GM12878 (cell line): ENCODE measurements around the gene LZTFL1. TPM values are rescaled to one million over a fixed set of nuclear protein-coding genes. Genes with fewer than 3 reads are reported as not detected.

Experiments
- BCL11A ChIP-seq: IDR thresholded peaks from 2 replicates; pipeline ENCODE4 v1.6.1; 2011; ENCODE audit warnings: low read depth, low read length
- BHLHE40 ChIP-seq, 2 experiments: fragments of 450-650 bp in 1 of 2; IDR thresholded peaks; 2 replicates each; pipeline ENCODE4 v1.6.1; 2011 to 2017; ENCODE audit warnings: low read depth in 2 of 2, borderline replicate concordance in 1 of 2, improper control_type of control experiment in 1 of 2, low read length in 1 of 2, mild to moderate bottlenecking in 1 of 2
- CBFB ChIP-seq: IDR thresholded peaks from 2 replicates; pipeline ENCODE4 v1.6.1; 2016; ENCODE audit warnings: antibody characterized with exemption, low read depth
- CREM ChIP-seq: IDR thresholded peaks from 2 replicates; pipeline ENCODE4 v1.6.1; 2014; ENCODE audit warnings: antibody characterized with exemption, low read depth
- DPF2 ChIP-seq: fragments of 450-650 bp; IDR thresholded peaks from 2 replicates; pipeline ENCODE4 v1.6.1; 2017; ENCODE audit warnings: mild to moderate bottlenecking
- EGR1 ChIP-seq, 2 experiments: IDR thresholded peaks; 1 replicate in 1 of 2; 2 replicates in 1 of 2; pipeline ENCODE4 v1.6.1; 2011 to 2012; ENCODE audit warnings: low read depth in 2 of 2, low read length in 2 of 2, borderline replicate concordance in 1 of 2, mild to moderate bottlenecking in 1 of 2, moderate library complexity in 1 of 2
- IKZF2 ChIP-seq, 2 experiments: fragments of 450-650 bp; IDR thresholded peaks; 2 replicates each; pipeline ENCODE4 v1.6.1; 2017; ENCODE audit warnings: mild to moderate bottlenecking in 2 of 2, moderate library complexity in 2 of 2
- IRF4 ChIP-seq: IDR thresholded peaks from 2 replicates; pipeline ENCODE4 v1.6.1; 2011; ENCODE audit warnings: low read depth, low read length
- MLLT1 ChIP-seq: fragments of 450-650 bp; IDR thresholded peaks from 2 replicates; pipeline ENCODE4 v1.6.1; 2016; ENCODE audit warnings: mild to moderate bottlenecking
- MTA2 ChIP-seq: fragments of 450-650 bp; IDR thresholded peaks from 2 replicates; pipeline ENCODE4 v1.6.1; 2016; ENCODE audit warnings: low read depth, mild to moderate bottlenecking, moderate library complexity
- NFIC ChIP-seq: IDR thresholded peaks from 2 replicates; pipeline ENCODE4 v1.6.1; 2012; ENCODE audit warnings: low read depth, mild to moderate bottlenecking, inconsistent platforms, low read length, moderate library complexity
- NR2F1 ChIP-seq: fragments of 450-650 bp; conservative IDR thresholded peaks from 2 replicates; pipeline ENCODE4 v1.6.1; 2017; ENCODE audit warnings: mild to moderate bottlenecking
- RBBP5 ChIP-seq: fragments of 200-600 bp; sonication (generic); conservative IDR thresholded peaks from 2 replicates; pipeline ENCODE4 v1.6.1; 2016
- SMC3 ChIP-seq: IDR thresholded peaks from 2 replicates; pipeline ENCODE4 v1.6.1; 2011; ENCODE audit warnings: low read length, improper control_type of control experiment, borderline replicate concordance
- SP1 ChIP-seq: IDR thresholded peaks from one replicate; pipeline ENCODE4 v1.6.1; 2011; ENCODE audit warnings: low read depth, low read length
- TCF12 ChIP-seq: IDR thresholded peaks from 2 replicates; pipeline ENCODE4 v1.6.1; 2011; ENCODE audit warnings: low read depth, mild to moderate bottlenecking, low read length
- polyA plus RNA-seq, 11 experiments: library from polyadenylated mRNA; depleted of rRNA in 4 of 11; unstranded in 6 of 11; stranded (reverse) in 5 of 11; fragments of >200 nt; fragmentation: Nextera tagmentation in 4 of 11; fragmentation: Illumina TruSeq in 1 of 11; extraction: Ambion mirVana in 4 of 11; extraction: Trizol in 1 of 11; gene quantifications; 1 replicate in 1 of 11; 2 replicates in 10 of 11; pipeline versions ENCODE4 v1.2.1 to v1.2.3, GENCODE V29; 2011 to 2016; ENCODE audit warnings: inconsistent platforms in 2 of 11, missing spikeins in 2 of 11, low read depth in 1 of 11
- total RNA-seq, 4 experiments: library from RNA; depleted of rRNA in 3 of 4; stranded (reverse); fragments of >200 nt in 3 of 4; fragmentation: Illumina TruSeq in 1 of 4; extraction: Trizol in 1 of 4; gene quantifications; 2 replicates each; pipeline versions ENCODE4 v1.2.1 to v1.2.3, GENCODE V29; 2013 to 2021
- TF ChIP-seq, protein P1 (sequence below): fragments of 450-650 bp; IDR thresholded peaks from 2 replicates; pipeline ENCODE4 v1.6.1; 2017; ENCODE audit warnings: mild to moderate bottlenecking, moderate library complexity
- TF ChIP-seq, protein P2 (sequence below): fragments of 450-650 bp; IDR thresholded peaks from 2 replicates; pipeline ENCODE4 v1.6.1; 2017; ENCODE audit warnings: mild to moderate bottlenecking, low read depth, inconsistent platforms; ENCODE audit not compliant: poor library complexity, severe bottlenecking

The LZTFL1 gene
- total and polyA plus RNA-seq, 10 of the 15 experiments (the other 5 are each of a cell fraction or from before 2014, with no cell fraction given): 9.8 to 74.1 (median 11.9) TPM

GRCh38 chr3:45870099-45870498 is 28.2 kb upstream of the LZTFL1 start (continued):
- peak; percentile 32; the same call in 1 of the 2 replicates for TF ChIP-seq BCL11A
- TF ChIP-seq NFIC: 0 out of 2 replicates have a peak, but pooled peaks have one; percentile 31
- TF ChIP-seq, protein P1, sequence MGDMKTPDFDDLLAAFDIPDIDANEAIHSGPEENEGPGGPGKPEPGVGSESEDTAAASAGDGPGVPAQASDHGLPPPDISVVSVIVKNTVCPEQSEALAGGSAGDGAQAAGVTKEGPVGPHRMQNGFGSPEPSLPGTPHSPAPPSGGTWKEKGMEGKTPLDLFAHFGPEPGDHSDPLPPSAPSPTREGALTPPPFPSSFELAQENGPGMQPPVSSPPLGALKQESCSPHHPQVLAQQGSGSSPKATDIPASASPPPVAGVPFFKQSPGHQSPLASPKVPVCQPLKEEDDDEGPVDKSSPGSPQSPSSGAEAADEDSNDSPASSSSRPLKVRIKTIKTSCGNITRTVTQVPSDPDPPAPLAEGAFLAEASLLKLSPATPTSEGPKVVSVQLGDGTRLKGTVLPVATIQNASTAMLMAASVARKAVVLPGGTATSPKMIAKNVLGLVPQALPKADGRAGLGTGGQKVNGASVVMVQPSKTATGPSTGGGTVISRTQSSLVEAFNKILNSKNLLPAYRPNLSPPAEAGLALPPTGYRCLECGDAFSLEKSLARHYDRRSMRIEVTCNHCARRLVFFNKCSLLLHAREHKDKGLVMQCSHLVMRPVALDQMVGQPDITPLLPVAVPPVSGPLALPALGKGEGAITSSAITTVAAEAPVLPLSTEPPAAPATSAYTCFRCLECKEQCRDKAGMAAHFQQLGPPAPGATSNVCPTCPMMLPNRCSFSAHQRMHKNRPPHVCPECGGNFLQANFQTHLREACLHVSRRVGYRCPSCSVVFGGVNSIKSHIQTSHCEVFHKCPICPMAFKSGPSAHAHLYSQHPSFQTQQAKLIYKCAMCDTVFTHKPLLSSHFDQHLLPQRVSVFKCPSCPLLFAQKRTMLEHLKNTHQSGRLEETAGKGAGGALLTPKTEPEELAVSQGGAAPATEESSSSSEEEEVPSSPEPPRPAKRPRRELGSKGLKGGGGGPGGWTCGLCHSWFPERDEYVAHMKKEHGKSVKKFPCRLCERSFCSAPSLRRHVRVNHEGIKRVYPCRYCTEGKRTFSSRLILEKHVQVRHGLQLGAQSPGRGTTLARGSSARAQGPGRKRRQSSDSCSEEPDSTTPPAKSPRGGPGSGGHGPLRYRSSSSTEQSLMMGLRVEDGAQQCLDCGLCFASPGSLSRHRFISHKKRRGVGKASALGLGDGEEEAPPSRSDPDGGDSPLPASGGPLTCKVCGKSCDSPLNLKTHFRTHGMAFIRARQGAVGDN: 0 out of 2 replicates have a peak, but pooled peaks have one; percentile 50
- no peak for TF ChIP-seq EGR1 (IDR thresholded peaks at IDR 0.05; ENCODE audit: borderline replicate concordance in 1 of 2, low read depth in 2 of 2, low read length in 2 of 2)
- no peak for TF ChIP-seq IRF4
- no peak for TF ChIP-seq SMC3
- no peak for TF ChIP-seq CREM
- TF ChIP-seq MTA2: peak; percentile 22; the same call in 1 of the 2 replicates
- peak; percentile 69 for TF ChIP-seq TCF12
- no peak for TF ChIP-seq RBBP5
- TF ChIP-seq BHLHE40 (IDR thresholded peaks at IDR 0.05; ENCODE audit: borderline replicate concordance in 1 of 2, low read depth in 2 of 2, low read length in 1 of 2): peak; percentile 69 to 84; a peak in 3 of 4 replicates
- no peak for TF ChIP-seq MLLT1
- TF ChIP-seq SP1: no peak
- TF ChIP-seq, protein P2, sequence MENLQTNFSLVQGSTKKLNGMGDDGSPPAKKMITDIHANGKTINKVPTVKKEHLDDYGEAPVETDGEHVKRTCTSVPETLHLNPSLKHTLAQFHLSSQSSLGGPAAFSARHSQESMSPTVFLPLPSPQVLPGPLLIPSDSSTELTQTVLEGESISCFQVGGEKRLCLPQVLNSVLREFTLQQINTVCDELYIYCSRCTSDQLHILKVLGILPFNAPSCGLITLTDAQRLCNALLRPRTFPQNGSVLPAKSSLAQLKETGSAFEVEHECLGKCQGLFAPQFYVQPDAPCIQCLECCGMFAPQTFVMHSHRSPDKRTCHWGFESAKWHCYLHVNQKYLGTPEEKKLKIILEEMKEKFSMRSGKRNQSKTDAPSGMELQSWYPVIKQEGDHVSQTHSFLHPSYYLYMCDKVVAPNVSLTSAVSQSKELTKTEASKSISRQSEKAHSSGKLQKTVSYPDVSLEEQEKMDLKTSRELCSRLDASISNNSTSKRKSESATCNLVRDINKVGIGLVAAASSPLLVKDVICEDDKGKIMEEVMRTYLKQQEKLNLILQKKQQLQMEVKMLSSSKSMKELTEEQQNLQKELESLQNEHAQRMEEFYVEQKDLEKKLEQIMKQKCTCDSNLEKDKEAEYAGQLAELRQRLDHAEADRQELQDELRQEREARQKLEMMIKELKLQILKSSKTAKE: no peak
- peak in 1 of 2 experiments; percentile 41; a peak in 1 of 4 replicates for TF ChIP-seq IKZF2 (IDR thresholded peaks at IDR 0.05)
- TF ChIP-seq CBFB: 0 out of 2 replicates have a peak, but pooled peaks have one; percentile 42
- 0 out of 2 replicates have a peak, but pooled peaks have one; percentile 22 for TF ChIP-seq DPF2
- TF ChIP-seq NR2F1: peak; percentile 62; the same call in 1 of the 2 replicates
